GM12878 (cell line): ENCODE data around the gene IRF8. TPM values are rescaled to one million over a fixed set of nuclear protein-coding genes. Genes with fewer than 3 reads are reported as not detected.

Source experiments
- CREB1 ChIP-seq: IDR thresholded peaks from 2 replicates; pipeline ENCODE4 v1.6.1; 2012; ENCODE audit warnings: low read depth, mild to moderate bottlenecking, inconsistent platforms
- IKZF1 ChIP-seq: fragments of 450-650 bp; conservative IDR thresholded peaks from 2 replicates; pipeline ENCODE4 v1.6.1; 2017; ENCODE audit warnings: antibody characterized with exemption, mild to moderate bottlenecking
- MTA2 ChIP-seq: fragments of 450-650 bp; IDR thresholded peaks from 2 replicates; pipeline ENCODE4 v1.6.1; 2016; ENCODE audit warnings: low read depth, mild to moderate bottlenecking, moderate library complexity
- MTA3 ChIP-seq: IDR thresholded peaks from 2 replicates; pipeline ENCODE4 v1.6.1; 2012; ENCODE audit warnings: low read length, inconsistent platforms, borderline replicate concordance
- PML ChIP-seq: IDR thresholded peaks from 2 replicates; pipeline ENCODE4 v1.6.1; 2012; ENCODE audit warnings: low read length, inconsistent platforms
- RAD51 ChIP-seq: fragments of 450-650 bp; IDR thresholded peaks from 2 replicates; pipeline ENCODE4 v1.6.1; 2016; ENCODE audit warnings: moderate library complexity, mild to moderate bottlenecking, inconsistent platforms
- TAF1 ChIP-seq: IDR thresholded peaks from 2 replicates; pipeline ENCODE4 v1.6.1; 2011; ENCODE audit warnings: mild to moderate bottlenecking, low read depth, low read length, borderline replicate concordance
- YBX1 ChIP-seq: fragments of 450-650 bp; IDR thresholded peaks from 2 replicates; pipeline ENCODE4 v1.6.1; 2016; ENCODE audit warnings: antibody characterized with exemption
- polyA plus RNA-seq, 11 experiments: library from polyadenylated mRNA; depleted of rRNA in 4 of 11; unstranded in 6 of 11; stranded (reverse) in 5 of 11; fragments of >200 nt; fragmentation: Nextera tagmentation in 4 of 11; fragmentation: Illumina TruSeq in 1 of 11; extraction: Ambion mirVana in 4 of 11; extraction: Trizol in 1 of 11; gene quantifications; 1 replicate in 1 of 11; 2 replicates in 10 of 11; pipeline versions ENCODE4 v1.2.1 to v1.2.3, GENCODE V29; 2011 to 2016; ENCODE audit warnings: inconsistent platforms in 2 of 11, missing spikeins in 2 of 11, low read depth in 1 of 11
- total RNA-seq, 4 experiments: library from RNA; depleted of rRNA in 3 of 4; stranded (reverse); fragments of >200 nt in 3 of 4; fragmentation: Illumina TruSeq in 1 of 4; extraction: Trizol in 1 of 4; gene quantifications; 2 replicates each; pipeline versions ENCODE4 v1.2.1 to v1.2.3, GENCODE V29; 2013 to 2021
- TF ChIP-seq, protein P1 (sequence below): IDR thresholded peaks from 2 replicates; pipeline ENCODE4 v1.6.1; 2011; ENCODE audit warnings: low read depth, mild to moderate bottlenecking, low read length, moderate library complexity, borderline replicate concordance; ENCODE audit errors: extremely low read depth
- TF ChIP-seq, protein P2 (sequence below): fragments of 450-650 bp; IDR thresholded peaks from 2 replicates; pipeline ENCODE4 v1.6.1; 2017; ENCODE audit warnings: borderline replicate concordance

IRF8 gene
- total and polyA plus RNA-seq, 10 of the 15 experiments (the other 5 are each of a cell fraction or from before 2014, with no cell fraction given): 17.1 to 237 (median 172) TPM

- 0 out of 2 replicates have a peak, but pooled peaks have one; percentile 18 for TF ChIP-seq MTA2
- no peak for TF ChIP-seq YBX1
- TF ChIP-seq PML: peak; percentile 61
- TF ChIP-seq, protein P1, sequence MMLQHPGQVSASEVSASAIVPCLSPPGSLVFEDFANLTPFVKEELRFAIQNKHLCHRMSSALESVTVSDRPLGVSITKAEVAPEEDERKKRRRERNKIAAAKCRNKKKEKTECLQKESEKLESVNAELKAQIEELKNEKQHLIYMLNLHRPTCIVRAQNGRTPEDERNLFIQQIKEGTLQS: no peak
- TF ChIP-seq IKZF1: 0 out of 2 replicates have a peak, but pooled peaks have one; percentile 20
- 0 out of 2 replicates have a peak, but pooled peaks have one; percentile 19 for TF ChIP-seq CREB1
- no peak for TF ChIP-seq RAD51
- TF ChIP-seq MTA3: peak; percentile 49; the same call in 1 of the 2 replicates
- TF ChIP-seq, protein P2, sequence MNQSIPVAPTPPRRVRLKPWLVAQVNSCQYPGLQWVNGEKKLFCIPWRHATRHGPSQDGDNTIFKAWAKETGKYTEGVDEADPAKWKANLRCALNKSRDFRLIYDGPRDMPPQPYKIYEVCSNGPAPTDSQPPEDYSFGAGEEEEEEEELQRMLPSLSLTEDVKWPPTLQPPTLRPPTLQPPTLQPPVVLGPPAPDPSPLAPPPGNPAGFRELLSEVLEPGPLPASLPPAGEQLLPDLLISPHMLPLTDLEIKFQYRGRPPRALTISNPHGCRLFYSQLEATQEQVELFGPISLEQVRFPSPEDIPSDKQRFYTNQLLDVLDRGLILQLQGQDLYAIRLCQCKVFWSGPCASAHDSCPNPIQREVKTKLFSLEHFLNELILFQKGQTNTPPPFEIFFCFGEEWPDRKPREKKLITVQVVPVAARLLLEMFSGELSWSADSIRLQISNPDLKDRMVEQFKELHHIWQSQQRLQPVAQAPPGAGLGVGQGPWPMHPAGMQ: no peak
- no peak for TF ChIP-seq TAF1
These were observed 11.2 kb downstream of the IRF8 start (continued) for GRCh38 chr16:85909932-85910853.
